Measurements from ENCODE around the gene IL1A. TPM values are rescaled to one million over a fixed set of nuclear protein-coding genes. Genes with fewer than 3 reads are reported as not detected.
A peak's percentile ranks its signal among the peaks of the same experiment; 100 is the strongest.

Gene IL1A
- total RNA-seq, 1 donor, result not detected

GRCh38 chr2:112818094-112818902 lies 34.0 kb upstream of the IL1A start:
- Histone ChIP-seq H2AFZ (ENCODE audit: low read length) (peak overlapping the region; percentile 37), H3K4me1 (ENCODE audit: insufficient read depth, low read length) (peaks cover 14% of the 10 kb centered on the region), H3K79me2 (ENCODE audit: insufficient read depth, low read length) (no peaks in the 10 kb centered on the region), H3K36me3 (ENCODE audit: insufficient read depth, low read length) (no peaks in the 10 kb centered on the region), H3K9me3 (ENCODE audit: low read depth, low read length) (no peaks in the 10 kb centered on the region), H3K27ac (ENCODE audit: low read depth, low read length) (no peak overlapping the region), H3K4me3 (ENCODE audit: insufficient read depth, low read length) (no peak overlapping the region), H4K20me1 (ENCODE audit: insufficient read depth, low read length) (no peaks in the 10 kb centered on the region), H3K27me3 (ENCODE audit: insufficient read depth, low read length) (no peaks in the 10 kb centered on the region), H3K4me2 (ENCODE audit: insufficient read depth, low read length) (no peak overlapping the region)
- no peak for DNase-seq (ENCODE audit: insufficient read length, low spot score, missing footprints)
- no peak for TF ChIP-seq CTCF (IDR thresholded peaks at IDR 0.05; ENCODE audit: extremely low read depth, low read depth, low read length)

DNA sequence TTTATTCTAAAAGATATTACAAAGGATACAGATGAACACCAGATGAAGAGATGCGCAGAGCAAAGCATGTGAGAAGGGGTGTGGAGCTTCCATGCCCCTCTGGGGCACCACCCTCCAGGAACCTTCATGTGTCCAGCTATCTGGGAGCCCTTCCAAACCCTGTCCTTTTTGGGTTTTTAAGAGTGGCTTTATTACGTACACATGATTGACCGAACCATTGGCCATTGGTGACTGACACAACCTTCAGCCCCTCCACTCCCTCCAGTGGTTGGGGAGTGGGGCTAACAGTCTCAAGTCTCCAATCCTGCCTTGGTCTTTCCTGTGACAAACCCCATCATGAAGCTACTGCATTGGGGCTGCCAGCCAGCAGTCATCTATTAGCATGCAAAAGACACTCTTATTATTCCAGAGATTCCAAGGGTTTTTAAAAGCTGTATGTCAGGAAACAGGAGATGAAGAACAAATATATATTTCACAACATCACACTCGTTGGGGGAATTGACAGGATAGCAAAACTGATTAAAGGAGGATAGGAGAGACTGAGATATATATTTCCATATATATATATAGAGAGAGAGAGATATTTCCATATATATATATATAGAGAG lies 32.9 kb upstream of the IL1A start:
- Histone ChIP-seq H3K36me3 (ENCODE audit: insufficient read depth, low read length) (no peaks in the 10 kb centered on the region), H3K4me2 (ENCODE audit: insufficient read depth, low read length) (no peak overlapping the region), H3K9me3 (ENCODE audit: low read depth, low read length) (no peaks in the 10 kb centered on the region), H3K4me3 (ENCODE audit: insufficient read depth, low read length) (no peak overlapping the region), H3K27me3 (ENCODE audit: insufficient read depth, low read length) (no peaks in the 10 kb centered on the region), H3K4me1 (ENCODE audit: insufficient read depth, low read length) (peaks cover 25% of the 10 kb centered on the region), H3K79me2 (ENCODE audit: insufficient read depth, low read length) (no peaks in the 10 kb centered on the region), H3K27ac (ENCODE audit: low read depth, low read length) (no peak overlapping the region), H4K20me1 (ENCODE audit: insufficient read depth, low read length) (no peaks in the 10 kb centered on the region), H2AFZ (ENCODE audit: low read length) (peak overlapping the region; percentile 47)
- TF ChIP-seq CTCF (IDR thresholded peaks at IDR 0.05; ENCODE audit: extremely low read depth, low read depth, low read length), result no peak
- no peak for DNase-seq (ENCODE audit: insufficient read length, low spot score, missing footprints)

DNA sequence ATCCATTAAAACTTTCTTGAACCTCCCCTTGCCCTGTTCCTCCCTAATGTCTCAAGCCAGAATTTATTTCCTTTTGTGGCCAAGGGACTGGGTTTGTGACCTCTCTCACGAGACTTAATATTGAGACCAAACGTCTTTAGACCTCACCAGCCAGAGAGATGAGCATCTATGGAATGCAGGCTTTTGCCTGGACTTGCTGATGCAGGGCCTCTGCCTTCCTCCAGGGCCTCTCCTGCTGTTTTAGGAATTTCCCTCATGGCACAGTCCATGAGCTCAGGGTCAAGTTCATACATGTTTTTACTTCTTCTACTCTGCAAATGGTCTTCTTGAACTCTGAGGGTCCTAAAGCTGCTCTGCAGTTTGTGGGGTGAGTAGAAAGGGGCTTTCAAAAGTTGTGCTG lies 30.0 kb upstream of the IL1A start:
- no peak overlapping the region for H3K4me3 ChIP-seq (ENCODE audit: insufficient read depth, low read length)
- H3K79me2 ChIP-seq (ENCODE audit: insufficient read depth, low read length), result no peaks in the 10 kb centered on the region
- H4K20me1 ChIP-seq (ENCODE audit: insufficient read depth, low read length), result no peaks in the 10 kb centered on the region
- peak overlapping the region; percentile 64 for H2AFZ ChIP-seq (ENCODE audit: low read length)
- H3K9me3 ChIP-seq (ENCODE audit: low read depth, low read length), result no peaks in the 10 kb centered on the region
- no peak for TF ChIP-seq CTCF (IDR thresholded peaks at IDR 0.05; ENCODE audit: extremely low read depth, low read depth, low read length)
- peaks cover 34% of the 10 kb centered on the region for H3K4me1 ChIP-seq (ENCODE audit: insufficient read depth, low read length)
- H3K27ac ChIP-seq (ENCODE audit: low read depth, low read length), result peak overlapping the region; percentile 100
- DNase-seq (ENCODE audit: insufficient read length, low spot score, missing footprints), result peak; percentile 89
- H3K4me2 ChIP-seq (ENCODE audit: insufficient read depth, low read length), result no peak overlapping the region
- H3K27me3 ChIP-seq (ENCODE audit: insufficient read depth, low read length), result no peaks in the 10 kb centered on the region
- H3K36me3 ChIP-seq (ENCODE audit: insufficient read depth, low read length), result no peaks in the 10 kb centered on the region

DNA sequence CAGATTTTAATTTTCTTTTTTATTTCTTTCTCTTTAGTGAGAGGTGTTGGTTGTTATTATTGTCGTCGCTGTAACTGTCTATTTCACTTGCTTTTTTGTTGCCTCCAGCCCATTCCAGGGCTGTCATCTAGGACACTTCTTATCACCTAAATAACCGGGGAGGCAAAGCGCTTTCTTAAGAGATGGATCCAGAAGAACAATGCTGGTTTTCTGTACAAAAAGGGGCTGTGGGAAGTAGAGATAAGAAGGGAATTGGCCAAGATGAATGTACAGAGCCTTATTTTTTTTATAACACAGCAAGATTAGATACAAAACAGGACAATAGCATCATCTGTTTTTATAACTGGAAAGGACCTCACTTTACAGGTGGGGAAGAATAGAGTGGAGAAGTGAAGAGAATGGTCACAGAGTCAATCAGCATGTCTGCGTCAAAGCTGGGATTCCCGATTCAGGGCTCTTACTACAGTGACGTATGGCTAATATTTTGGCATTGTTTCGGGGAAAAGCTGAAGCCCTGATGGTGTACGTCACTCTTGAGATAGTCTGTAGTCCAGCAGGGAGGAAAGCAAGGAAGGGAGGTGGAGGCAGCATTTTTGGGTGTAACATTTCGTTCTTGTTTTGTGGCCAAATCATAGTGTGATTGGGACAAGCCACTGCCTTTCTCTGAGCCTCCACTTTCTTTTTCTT lies 29.1 kb upstream of the IL1A start:
- no peak for DNase-seq (ENCODE audit: insufficient read length, low spot score, missing footprints)
- Histone ChIP-seq H3K4me2 (ENCODE audit: insufficient read depth, low read length) (peak overlapping the region; percentile 56), H4K20me1 (ENCODE audit: insufficient read depth, low read length) (no peaks in the 10 kb centered on the region), H3K27me3 (ENCODE audit: insufficient read depth, low read length) (no peaks in the 10 kb centered on the region), H3K9me3 (ENCODE audit: low read depth, low read length) (no peaks in the 10 kb centered on the region), H3K79me2 (ENCODE audit: insufficient read depth, low read length) (no peaks in the 10 kb centered on the region), H3K4me3 (ENCODE audit: insufficient read depth, low read length) (no peak overlapping the region), H3K4me1 (ENCODE audit: insufficient read depth, low read length) (peaks cover 33% of the 10 kb centered on the region), H3K27ac (ENCODE audit: low read depth, low read length) (peak overlapping the region; percentile 100), H3K36me3 (ENCODE audit: insufficient read depth, low read length) (no peaks in the 10 kb centered on the region), H2AFZ (ENCODE audit: low read length) (no peak overlapping the region)
- no peak for TF ChIP-seq CTCF (IDR thresholded peaks at IDR 0.05; ENCODE audit: extremely low read depth, low read depth, low read length)

Measured in osteoblast (primary cell).